B cell (primary cell): Measurements from ENCODE around the gene RAB6D.

ENCODE experiments used
- CTCF ChIP-seq: fragments of 200-600 bp; IDR thresholded peaks from one replicate; pipeline ENCODE4 v1.8.0; 2022; ENCODE audit warnings: antibody characterized with exemption, mild to moderate bottlenecking
- EZH2 ChIP-seq: IDR thresholded peaks from 2 replicates; pipeline ENCODE4 v1.6.1; 2012; ENCODE audit warnings: borderline replicate concordance, low read depth, mild to moderate bottlenecking, moderate library complexity, low read length; ENCODE audit not compliant: insufficient read depth, poor library complexity, severe bottlenecking

- TF ChIP-seq CTCF (no peak), EZH2 (no peak)
These were observed 44.8 kb upstream of the RAB6D start for GRCh38 chr2:131408778-131409177.
